ENCODE data around the gene DYNC2I2. TPM values are rescaled to one million over a fixed set of nuclear protein-coding genes. Genes with fewer than 3 reads are reported as not detected.

The DYNC2I2 gene
- total RNA-seq, 2 experiments from 2014 or later, result 24.3 to 25.6 TPM

DNA sequence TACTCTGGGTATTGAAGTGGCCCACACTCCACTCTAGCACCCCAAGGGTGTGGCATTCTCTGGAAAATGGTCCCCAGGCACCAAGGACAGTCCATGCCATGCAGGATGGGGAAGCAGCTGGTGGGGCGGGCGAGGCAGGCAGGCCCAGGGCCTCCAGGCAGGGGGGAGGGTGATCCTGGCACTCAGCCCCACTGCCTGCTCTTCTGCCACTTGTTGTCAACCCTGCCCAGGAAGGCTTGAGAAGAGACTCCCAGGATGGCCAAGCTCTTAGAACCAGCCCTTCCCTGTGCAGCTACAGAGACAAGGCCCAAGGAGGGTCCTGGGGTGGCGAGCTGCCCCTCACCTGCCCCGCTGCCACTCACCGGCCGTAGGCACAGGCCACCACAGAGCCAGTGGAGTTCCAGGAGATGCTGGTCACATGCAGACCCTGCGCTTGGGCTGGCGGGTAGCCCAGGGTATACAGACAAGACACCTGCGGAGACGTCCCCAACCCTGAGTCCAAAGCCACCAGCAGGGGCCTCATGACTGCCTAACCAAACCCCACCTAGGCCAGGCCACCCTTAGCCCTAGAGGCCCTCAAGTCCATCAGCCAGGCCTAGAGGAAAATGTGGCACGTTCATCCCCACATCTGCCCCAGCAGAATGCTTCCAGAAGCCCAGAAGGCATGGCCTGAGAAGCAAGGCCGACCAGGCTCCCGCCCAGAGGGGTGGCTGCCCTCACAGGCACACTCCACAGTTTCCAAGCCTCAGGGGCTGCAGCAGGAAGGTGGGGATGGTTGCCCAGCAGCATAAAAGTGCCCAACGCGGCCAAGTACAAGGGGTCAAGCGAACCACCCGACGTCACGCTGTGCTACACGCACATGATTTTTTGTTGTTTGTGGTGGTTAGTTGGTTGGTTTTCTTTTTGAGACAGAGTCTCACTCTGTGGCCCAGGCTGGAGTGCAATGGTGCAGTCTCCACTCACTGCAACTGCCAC is 19.8 kb downstream of the DYNC2I2 start:
- ChIA-PET POLR2A (no interaction called here), CTCF (interaction anchor here (1.4 kb wide), 1 partner anchor 65 kb away, joined by 3 read pairs; the partner anchor contains the start of gene PKN3)
- H3K4me3 Mint-ChIP-seq, result no peak overlapping the region
- ATAC-seq (no peak), DNase-seq (no peak)
- intact Hi-C loops (cut with micrococcal nuclease), result no loop called here
- H3K27me3 Mint-ChIP-seq, result no peaks in the 10 kb centered on the region
- no peaks in the 10 kb centered on the region for H3K4me1 Mint-ChIP-seq (ENCODE audit: low read depth)
- H3K27ac Mint-ChIP-seq, result no peak overlapping the region
- no peaks in the 10 kb centered on the region for H3K9me3 Mint-ChIP-seq
- TF ChIP-seq, protein P1, sequence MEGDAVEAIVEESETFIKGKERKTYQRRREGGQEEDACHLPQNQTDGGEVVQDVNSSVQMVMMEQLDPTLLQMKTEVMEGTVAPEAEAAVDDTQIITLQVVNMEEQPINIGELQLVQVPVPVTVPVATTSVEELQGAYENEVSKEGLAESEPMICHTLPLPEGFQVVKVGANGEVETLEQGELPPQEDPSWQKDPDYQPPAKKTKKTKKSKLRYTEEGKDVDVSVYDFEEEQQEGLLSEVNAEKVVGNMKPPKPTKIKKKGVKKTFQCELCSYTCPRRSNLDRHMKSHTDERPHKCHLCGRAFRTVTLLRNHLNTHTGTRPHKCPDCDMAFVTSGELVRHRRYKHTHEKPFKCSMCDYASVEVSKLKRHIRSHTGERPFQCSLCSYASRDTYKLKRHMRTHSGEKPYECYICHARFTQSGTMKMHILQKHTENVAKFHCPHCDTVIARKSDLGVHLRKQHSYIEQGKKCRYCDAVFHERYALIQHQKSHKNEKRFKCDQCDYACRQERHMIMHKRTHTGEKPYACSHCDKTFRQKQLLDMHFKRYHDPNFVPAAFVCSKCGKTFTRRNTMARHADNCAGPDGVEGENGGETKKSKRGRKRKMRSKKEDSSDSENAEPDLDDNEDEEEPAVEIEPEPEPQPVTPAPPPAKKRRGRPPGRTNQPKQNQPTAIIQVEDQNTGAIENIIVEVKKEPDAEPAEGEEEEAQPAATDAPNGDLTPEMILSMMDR (IDR thresholded peaks at IDR 0.05), result no peak
- H3K36me3 Mint-ChIP-seq (ENCODE audit: low read depth), result peaks cover 13% of the 10 kb centered on the region

GRCh38 chr9:128636024-128636390 is 20.6 kb downstream of the DYNC2I2 start:
- DNase-seq (no peak), ATAC-seq (no peak)
- ChIA-PET POLR2A (no interaction called here), CTCF (no interaction called here)
- TF ChIP-seq, protein P1 (IDR thresholded peaks at IDR 0.05), result no peak
- Mint-ChIP-seq H3K4me1 (ENCODE audit: low read depth) (no peaks in the 10 kb centered on the region), H3K27me3 (no peaks in the 10 kb centered on the region), H3K27ac (no peak overlapping the region), H3K4me3 (no peak overlapping the region), H3K9me3 (no peaks in the 10 kb centered on the region), H3K36me3 (ENCODE audit: low read depth) (peaks cover 15% of the 10 kb centered on the region)
- intact Hi-C loops (cut with micrococcal nuclease), result no loop called here

GRCh38 chr9:128635266-128636023 is 21.2 kb downstream of the DYNC2I2 start:
- DNase-seq (no peak), ATAC-seq (no peak)
- no peak overlapping the region for H3K4me3 Mint-ChIP-seq
- H3K27me3 Mint-ChIP-seq, result no peaks in the 10 kb centered on the region
- ChIA-PET CTCF (interaction anchor here (1.0 kb wide), 1 partner anchor 216 kb away, joined by 3 read pairs; no protein-coding TSS in a partner anchor), POLR2A (no interaction called here)
- no peaks in the 10 kb centered on the region for H3K4me1 Mint-ChIP-seq (ENCODE audit: low read depth)
- intact Hi-C loops (cut with micrococcal nuclease), result no loop called here
- no peaks in the 10 kb centered on the region for H3K9me3 Mint-ChIP-seq
- TF ChIP-seq, protein P1 (IDR thresholded peaks at IDR 0.05), result peak; percentile 21
- H3K27ac Mint-ChIP-seq, result no peak overlapping the region
- H3K36me3 Mint-ChIP-seq (ENCODE audit: low read depth), result peaks cover 15% of the 10 kb centered on the region

GRCh38 chr9:128634651-128635262 is 21.9 kb downstream of the DYNC2I2 start:
- ChIA-PET POLR2A (no interaction called here), CTCF (interaction anchor here (1.0 kb wide), 1 partner anchor 215 kb away, joined by 3 read pairs; no protein-coding TSS in a partner anchor)
- no peak for ATAC-seq
- no peak for DNase-seq
- no peak overlapping the region for H3K4me3 Mint-ChIP-seq
- H3K27ac Mint-ChIP-seq, result no peak overlapping the region
- H3K4me1 Mint-ChIP-seq (ENCODE audit: low read depth), result no peaks in the 10 kb centered on the region
- no peaks in the 10 kb centered on the region for H3K9me3 Mint-ChIP-seq
- TF ChIP-seq, protein P1 (IDR thresholded peaks at IDR 0.05), result no peak
- intact Hi-C loops (cut with micrococcal nuclease), result no loop called here
- no peaks in the 10 kb centered on the region for H3K27me3 Mint-ChIP-seq
- peaks cover 15% of the 10 kb centered on the region for H3K36me3 Mint-ChIP-seq (ENCODE audit: low read depth)
